ENCODE results near the gene EEF1G. TPM values are rescaled to one million over a fixed set of nuclear protein-coding genes. Genes with fewer than 3 reads are reported as not detected.

The EEF1G gene
- polyA plus RNA-seq, 2 of the 4 experiments (the other 2 are of a cell fraction), result 1,570 to 1,728 TPM

DNA sequence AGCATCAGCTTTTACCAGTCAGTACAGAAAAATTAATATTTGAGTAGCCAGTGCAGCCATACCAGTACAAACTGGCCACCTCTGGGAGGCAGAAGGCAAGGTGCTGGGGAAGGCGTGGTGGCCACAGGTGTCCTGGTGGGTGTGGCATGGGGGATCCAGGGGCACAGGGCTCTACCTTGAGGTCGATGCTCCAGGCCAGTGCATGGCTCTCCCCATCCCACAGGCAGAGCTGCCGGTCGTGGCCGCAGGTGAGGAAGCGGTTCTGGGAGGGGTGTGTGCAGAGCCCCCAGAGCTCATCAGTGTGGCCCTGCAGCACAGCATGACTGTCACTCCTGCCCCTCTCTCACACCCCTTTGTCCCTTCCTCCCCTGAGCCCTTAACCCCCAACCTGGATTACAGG, 31.8 kb upstream of the EEF1G start:
- CTCF ChIA-PET, result interaction anchor here (0.9 to 2.9 kb wide), 5 partner anchors 11 to 210 kb away, joined by 3 to 12 read pairs (median 7); partner anchors contain the start of gene TUT1
- Histone ChIP-seq H3K27ac (no peak overlapping the region), H3K9me3 (no peaks in the 10 kb centered on the region), H3K4me2 (no peak overlapping the region), H3K4me1 (peaks cover 12% of the 10 kb centered on the region), H3K4me3 (no peak overlapping the region)
- POLR2A ChIA-PET, result interaction anchor here (1.1 to 1.2 kb wide), 3 partner anchors 14 to 47 kb away, joined by 3 to 7 read pairs (median 3); partner anchors contain the start of genes INTS5 and TUT1
- no peak for ATAC-seq
- DNase-seq (ENCODE audit: low read depth in 1 of 2, low spot score in 1 of 2), result no peak
- 86% methylated on average over 6 of the region's 6 CpGs for WGBS (ENCODE audit: missing lambda C conversion rate)
- FAIRE-seq, result no peak
- no peak for TF ChIP-seq RAD21 (conservative IDR thresholded peaks at IDR 0.05 in 1 of 2, IDR thresholded peaks at IDR 0.05 in 1 of 2)
- TF ChIP-seq TP53 (CRISPR knock-in tag; IDR thresholded peaks at IDR 0.05), result no peak
- no peak for TF ChIP-seq MAZ (IDR thresholded peaks at IDR 0.05; ENCODE audit: borderline replicate concordance, low read depth, low read length)
- no peak for TF ChIP-seq RARB (CRISPR knock-in tag; IDR thresholded peaks at IDR 0.05)
- no peak for TF ChIP-seq JUNB (IDR thresholded peaks at IDR 0.05)

DNA sequence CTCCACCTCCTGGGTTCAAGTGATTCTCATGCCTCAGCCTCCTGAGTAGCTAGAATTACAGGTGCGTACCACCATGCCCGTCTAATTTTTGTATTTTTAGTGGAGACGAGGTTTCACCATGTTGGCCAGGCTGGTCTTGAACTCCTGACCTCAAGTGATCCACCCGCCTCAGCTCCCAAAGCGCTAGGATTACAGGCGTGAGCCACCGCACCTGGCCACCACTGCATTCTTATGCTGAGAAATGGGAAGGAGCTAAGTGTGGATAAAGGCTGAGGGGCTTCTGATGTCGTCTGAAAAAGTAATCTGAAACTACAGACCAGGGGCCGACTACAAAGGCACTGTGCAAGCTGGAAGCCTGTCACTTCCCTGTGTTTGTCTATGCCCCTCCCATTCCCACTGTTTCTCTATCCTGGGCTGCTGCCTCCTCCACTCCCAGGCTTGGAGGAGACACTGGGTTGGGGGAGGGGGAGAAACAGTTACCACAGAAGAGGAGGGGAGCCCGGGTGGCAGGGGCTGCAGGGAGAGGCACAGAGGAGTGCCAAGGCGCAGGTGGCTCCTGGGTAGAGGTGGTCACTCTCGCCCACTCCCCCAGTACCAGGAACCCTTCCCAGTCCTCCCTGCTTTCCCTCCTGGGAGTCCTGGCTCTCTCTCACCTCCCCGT, 30.9 kb upstream of the EEF1G start:
- DNase-seq (ENCODE audit: low read depth in 1 of 2, low spot score in 1 of 2) (peak in 1 of 2 experiments; percentile 31), ATAC-seq (no peak), FAIRE-seq (no peak)
- WGBS (ENCODE audit: missing lambda C conversion rate), result 67% methylated on average over 13 of the region's 13 CpGs
- ChIA-PET POLR2A (interaction anchor here (0.7 to 1.2 kb wide), 2 partner anchors 14 to 67 kb away, joined by 3 to 7 read pairs; partner anchors contain the start of gene LBHD1), CTCF (interaction anchor here (0.8 to 5.1 kb wide), 8 partner anchors 8 to 210 kb away, joined by 3 to 42 read pairs (median 6); partner anchors contain the start of genes EML3, ROM1 and TUT1)
- peaks cover 19% of the 10 kb centered on the region for H3K4me1 ChIP-seq
- no peak for TF ChIP-seq GATA3 (IDR thresholded peaks at IDR 0.05; ENCODE audit: borderline replicate concordance)
- no peak for TF ChIP-seq EHF (CRISPR knock-in tag; IDR thresholded peaks at IDR 0.05)
- no peak for TF ChIP-seq RCOR1 (IDR thresholded peaks at IDR 0.05; ENCODE audit: low read depth, low read length)
- TF ChIP-seq RFX5 (IDR thresholded peaks at IDR 0.05), result no peak
- no peak for TF ChIP-seq RNF2 (IDR thresholded peaks at IDR 0.05; ENCODE audit: borderline replicate concordance, low read depth)
- H3K4me3 ChIP-seq, result no peak overlapping the region
- 0 out of 3 replicates have a peak overlapping the region, but pooled peaks have one; percentile 12 for H3K4me2 ChIP-seq
- H3K9me3 ChIP-seq, result no peaks in the 10 kb centered on the region
- H3K27ac ChIP-seq, result peak overlapping the region in 1 of 2 experiments; percentile 44; a peak in 2 of 6 replicates

DNA sequence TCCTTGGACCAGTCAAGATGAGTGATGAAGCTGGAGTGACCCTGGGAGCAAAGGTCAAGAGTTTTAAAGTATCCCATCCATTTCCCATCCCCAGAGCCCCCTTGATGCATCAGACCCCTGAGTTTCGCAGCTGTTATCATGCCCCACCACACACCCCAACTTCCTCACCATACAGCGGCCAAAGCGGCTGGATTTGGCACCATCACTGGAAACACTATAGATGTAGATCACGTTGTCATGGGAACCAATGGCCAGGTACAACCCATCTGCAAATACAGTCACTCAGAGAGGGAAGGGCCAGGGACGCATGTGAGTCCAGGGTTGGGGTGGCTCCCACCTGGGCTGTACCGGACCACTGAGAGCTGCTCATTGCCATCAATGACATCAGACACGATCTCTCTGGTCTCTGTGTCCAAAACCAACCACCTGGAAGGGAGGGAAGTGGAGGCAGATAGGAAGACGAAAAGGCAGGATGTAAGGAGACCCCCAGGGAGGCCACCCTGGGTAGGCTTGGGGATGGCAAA, 30.1 kb upstream of the EEF1G start:
- no peaks in the 10 kb centered on the region for H3K9me3 ChIP-seq
- WGBS (ENCODE audit: missing lambda C conversion rate), result 96% methylated on average over 8 of the region's 8 CpGs
- FAIRE-seq (no peak), ATAC-seq (no peak), DNase-seq (ENCODE audit: low read depth in 1 of 2, low spot score in 1 of 2) (no peak)
- CTCF ChIA-PET, result interaction anchor here (0.8 to 5.1 kb wide), 8 partner anchors 8 to 209 kb away, joined by 3 to 42 read pairs (median 4); partner anchors contain the start of genes EML3, ROM1 and TUT1
- H3K27ac ChIP-seq, result no peak overlapping the region
- H3K4me2 ChIP-seq, result no peak overlapping the region
- POLR2A ChIA-PET, result interaction anchor here (1.4 to 1.6 kb wide), 2 partner anchors 12 to 30 kb away, joined by 3 to 11 read pairs; partner anchors contain the start of genes EEF1G and TUT1
- no peak overlapping the region for H3K4me3 ChIP-seq
- no peak for TF ChIP-seq HDAC2 (IDR thresholded peaks at IDR 0.05)
- no peak for TF ChIP-seq NFE2L2 (conservative IDR thresholded peaks at IDR 0.05; ENCODE audit: low read length)
- peaks cover 27% of the 10 kb centered on the region for H3K4me1 ChIP-seq

DNA sequence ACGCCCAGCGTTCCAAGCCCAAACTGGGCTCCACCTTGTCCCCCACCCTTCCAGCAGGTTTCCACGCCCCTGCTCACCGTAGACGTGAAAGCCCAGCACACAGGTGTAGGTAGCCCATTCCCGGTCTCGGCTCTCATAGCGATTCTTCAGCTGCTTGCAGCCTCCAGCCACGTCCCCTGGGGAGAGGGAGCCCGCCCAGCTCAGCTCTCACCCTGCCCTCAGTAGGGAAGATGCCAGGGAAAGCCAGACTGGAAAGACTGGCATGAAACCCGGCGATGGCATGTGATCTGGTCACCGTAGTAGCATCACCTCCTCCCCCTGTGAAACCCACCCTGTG, 29.3 kb upstream of the EEF1G start:
- no peak overlapping the region for H3K27ac ChIP-seq

More for the DNA sequence above, 29.3 kb upstream of the EEF1G start:
- no peak for FAIRE-seq
- TF ChIP-seq TP53 (CRISPR knock-in tag; IDR thresholded peaks at IDR 0.05), result no peak
- no peak for TF ChIP-seq NFE2L2 (conservative IDR thresholded peaks at IDR 0.05; ENCODE audit: low read length)
- TF ChIP-seq, protein P1, sequence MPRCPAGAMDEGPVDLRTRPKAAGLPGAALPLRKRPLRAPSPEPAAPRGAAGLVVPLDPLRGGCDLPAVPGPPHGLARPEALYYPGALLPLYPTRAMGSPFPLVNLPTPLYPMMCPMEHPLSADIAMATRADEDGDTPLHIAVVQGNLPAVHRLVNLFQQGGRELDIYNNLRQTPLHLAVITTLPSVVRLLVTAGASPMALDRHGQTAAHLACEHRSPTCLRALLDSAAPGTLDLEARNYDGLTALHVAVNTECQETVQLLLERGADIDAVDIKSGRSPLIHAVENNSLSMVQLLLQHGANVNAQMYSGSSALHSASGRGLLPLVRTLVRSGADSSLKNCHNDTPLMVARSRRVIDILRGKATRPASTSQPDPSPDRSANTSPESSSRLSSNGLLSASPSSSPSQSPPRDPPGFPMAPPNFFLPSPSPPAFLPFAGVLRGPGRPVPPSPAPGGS (IDR thresholded peaks at IDR 0.05), result no peak
- TF ChIP-seq, protein P2, sequence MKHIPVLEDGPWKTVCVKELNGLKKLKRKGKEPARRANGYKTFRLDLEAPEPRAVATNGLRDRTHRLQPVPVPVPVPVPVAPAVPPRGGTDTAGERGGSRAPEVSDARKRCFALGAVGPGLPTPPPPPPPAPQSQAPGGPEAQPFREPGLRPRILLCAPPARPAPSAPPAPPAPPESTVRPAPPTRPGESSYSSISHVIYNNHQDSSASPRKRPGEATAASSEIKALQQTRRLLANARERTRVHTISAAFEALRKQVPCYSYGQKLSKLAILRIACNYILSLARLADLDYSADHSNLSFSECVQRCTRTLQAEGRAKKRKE (CRISPR knock-in tag; IDR thresholded peaks at IDR 0.05; ENCODE audit: low read depth), result no peak
- no peak for TF ChIP-seq HDAC2 (IDR thresholded peaks at IDR 0.05)
- TF ChIP-seq EHF (CRISPR knock-in tag; IDR thresholded peaks at IDR 0.05), result no peak
- TF ChIP-seq HOXB5 (CRISPR knock-in tag; IDR thresholded peaks at IDR 0.05), result no peak
- no peak for TF ChIP-seq RARB (CRISPR knock-in tag; IDR thresholded peaks at IDR 0.05)
- no peak for TF ChIP-seq HEYL (CRISPR knock-in tag; IDR thresholded peaks at IDR 0.05)
- no peak for TF ChIP-seq HOXB13 (CRISPR knock-in tag; IDR thresholded peaks at IDR 0.05; ENCODE audit: low read depth)
- TF ChIP-seq, protein P3, sequence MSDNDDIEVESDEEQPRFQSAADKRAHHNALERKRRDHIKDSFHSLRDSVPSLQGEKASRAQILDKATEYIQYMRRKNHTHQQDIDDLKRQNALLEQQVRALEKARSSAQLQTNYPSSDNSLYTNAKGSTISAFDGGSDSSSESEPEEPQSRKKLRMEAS (IDR thresholded peaks at IDR 0.05), result no peak
- TF ChIP-seq, protein P4, sequence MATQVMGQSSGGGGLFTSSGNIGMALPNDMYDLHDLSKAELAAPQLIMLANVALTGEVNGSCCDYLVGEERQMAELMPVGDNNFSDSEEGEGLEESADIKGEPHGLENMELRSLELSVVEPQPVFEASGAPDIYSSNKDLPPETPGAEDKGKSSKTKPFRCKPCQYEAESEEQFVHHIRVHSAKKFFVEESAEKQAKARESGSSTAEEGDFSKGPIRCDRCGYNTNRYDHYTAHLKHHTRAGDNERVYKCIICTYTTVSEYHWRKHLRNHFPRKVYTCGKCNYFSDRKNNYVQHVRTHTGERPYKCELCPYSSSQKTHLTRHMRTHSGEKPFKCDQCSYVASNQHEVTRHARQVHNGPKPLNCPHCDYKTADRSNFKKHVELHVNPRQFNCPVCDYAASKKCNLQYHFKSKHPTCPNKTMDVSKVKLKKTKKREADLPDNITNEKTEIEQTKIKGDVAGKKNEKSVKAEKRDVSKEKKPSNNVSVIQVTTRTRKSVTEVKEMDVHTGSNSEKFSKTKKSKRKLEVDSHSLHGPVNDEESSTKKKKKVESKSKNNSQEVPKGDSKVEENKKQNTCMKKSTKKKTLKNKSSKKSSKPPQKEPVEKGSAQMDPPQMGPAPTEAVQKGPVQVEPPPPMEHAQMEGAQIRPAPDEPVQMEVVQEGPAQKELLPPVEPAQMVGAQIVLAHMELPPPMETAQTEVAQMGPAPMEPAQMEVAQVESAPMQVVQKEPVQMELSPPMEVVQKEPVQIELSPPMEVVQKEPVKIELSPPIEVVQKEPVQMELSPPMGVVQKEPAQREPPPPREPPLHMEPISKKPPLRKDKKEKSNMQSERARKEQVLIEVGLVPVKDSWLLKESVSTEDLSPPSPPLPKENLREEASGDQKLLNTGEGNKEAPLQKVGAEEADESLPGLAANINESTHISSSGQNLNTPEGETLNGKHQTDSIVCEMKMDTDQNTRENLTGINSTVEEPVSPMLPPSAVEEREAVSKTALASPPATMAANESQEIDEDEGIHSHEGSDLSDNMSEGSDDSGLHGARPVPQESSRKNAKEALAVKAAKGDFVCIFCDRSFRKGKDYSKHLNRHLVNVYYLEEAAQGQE (IDR thresholded peaks at IDR 0.05), result no peak
- DNase-seq (ENCODE audit: low read depth in 1 of 2, low spot score in 1 of 2), result no peak
- Histone ChIP-seq H3K4me2 (no peak overlapping the region), H3K4me1 (peaks cover 32% of the 10 kb centered on the region), H3K9me3 (no peaks in the 10 kb centered on the region), H3K4me3 (no peak overlapping the region)
- no peak for ATAC-seq
- ChIA-PET POLR2A (interaction anchor here (1.4 to 1.6 kb wide), 2 partner anchors 11 to 29 kb away, joined by 3 to 11 read pairs; partner anchors contain the start of genes EEF1G and TUT1), CTCF (interaction anchor here (1.2 to 5.1 kb wide), 4 partner anchors 9 to 208 kb away, joined by 3 to 42 read pairs (median 8); partner anchors contain the start of genes EML3, ROM1 and TUT1)
- WGBS (ENCODE audit: missing lambda C conversion rate), result 98% methylated on average over 13 of the region's 13 CpGs

Measured in A549 (cell line).